K562 (cell line): ENCODE results near the gene ATE1. TPM values are rescaled to one million over a fixed set of nuclear protein-coding genes. Genes with fewer than 3 reads are reported as not detected.

Experiments
- MBD2 ChIP-seq: sonication (generic); IDR thresholded peaks from 2 replicates; pipeline ENCODE4 v1.6.1; 2016; ENCODE audit warnings: low read depth, borderline replicate concordance
- NFE2L1 ChIP-seq: fragments of 450-650 bp; IDR thresholded peaks from 2 replicates; pipeline ENCODE4 v1.6.1; 2016; ENCODE audit warnings: missing genetic modification characterization, low read depth, mild to moderate bottlenecking, missing compliant biosample characterization, moderate library complexity, borderline replicate concordance
- NFYB ChIP-seq: IDR thresholded peaks from 2 replicates; pipeline ENCODE4 v1.6.1; 2011; ENCODE audit warnings: mild to moderate bottlenecking, moderate library complexity; ENCODE audit not compliant: insufficient read length; ENCODE audit errors: extremely low read depth
- TRIM28 ChIP-seq: fragments of 450-650 bp; IDR thresholded peaks from 2 replicates; pipeline ENCODE4 v1.6.1; 2017
- ZBTB5 ChIP-seq: fragments of 450-650 bp; IDR thresholded peaks from 2 replicates; pipeline ENCODE4 v1.6.1; 2017; ENCODE audit warnings: antibody characterized with exemption
- polyA plus RNA-seq, 8 experiments: library from polyadenylated mRNA; depleted of rRNA in 4 of 8; stranded (reverse) in 5 of 8; unstranded in 3 of 8; fragments of >200 nt; fragmentation: Nextera tagmentation in 2 of 8; fragmentation: Illumina TruSeq in 1 of 8; extraction: Ambion mirVana in 2 of 8; extraction: Trizol in 1 of 8; gene quantifications; 2 replicates each; pipeline versions ENCODE4 v1.2.1 to v1.2.3, GENCODE V29; 2011 to 2014; ENCODE audit warnings: inconsistent platforms in 1 of 8, missing spikeins in 1 of 8
- total RNA-seq, 7 experiments: library from RNA; depleted of rRNA in 6 of 7; stranded (reverse); fragments of >200 nt in 6 of 7; fragmentation: Illumina TruSeq in 2 of 7; extraction: Trizol in 2 of 7; gene quantifications; 2 replicates each; pipeline versions ENCODE4 v1.2.1 to v1.2.3, GENCODE V29; 2011 to 2021; ENCODE audit warnings: low replicate concordance in 1 of 7
- TF ChIP-seq, protein P1 (sequence below), 2 experiments: fragments of 450-650 bp; conservative IDR thresholded peaks; 2 replicates each; pipeline ENCODE4 v1.6.1; 2017; ENCODE audit warnings: mild to moderate bottlenecking in 2 of 2, moderate library complexity in 2 of 2
- TF ChIP-seq, protein P2 (sequence below): fragments of 450-650 bp; IDR thresholded peaks from 2 replicates; pipeline ENCODE4 v1.6.1; 2016

ATE1 gene
- total and polyA plus RNA-seq, 9 of the 15 experiments (the other 6 are each of a cell fraction or from before 2014, with no cell fraction given): 3.0 to 14.2 (median 8.8) TPM

DNA sequence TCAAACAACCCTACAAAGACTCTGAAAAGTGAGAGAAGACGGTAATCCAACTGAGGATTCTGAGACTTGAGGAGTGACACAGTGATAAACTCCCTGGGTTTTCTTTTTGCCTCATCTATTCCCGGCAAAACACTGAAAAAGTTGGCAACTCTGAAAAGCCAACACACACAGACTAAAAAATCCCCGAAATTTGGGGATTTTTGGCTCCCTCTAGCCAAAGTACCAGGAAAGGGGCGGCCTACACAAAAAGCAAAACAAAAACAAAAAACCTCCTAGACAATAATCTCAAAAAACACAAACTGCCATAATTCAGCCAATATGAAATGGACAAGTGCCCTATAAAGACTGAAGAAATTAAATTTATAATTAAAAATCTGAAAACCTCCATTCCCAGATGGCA is 161.4 kb downstream of the ATE1 start (continued):
- TF ChIP-seq, protein P1, sequence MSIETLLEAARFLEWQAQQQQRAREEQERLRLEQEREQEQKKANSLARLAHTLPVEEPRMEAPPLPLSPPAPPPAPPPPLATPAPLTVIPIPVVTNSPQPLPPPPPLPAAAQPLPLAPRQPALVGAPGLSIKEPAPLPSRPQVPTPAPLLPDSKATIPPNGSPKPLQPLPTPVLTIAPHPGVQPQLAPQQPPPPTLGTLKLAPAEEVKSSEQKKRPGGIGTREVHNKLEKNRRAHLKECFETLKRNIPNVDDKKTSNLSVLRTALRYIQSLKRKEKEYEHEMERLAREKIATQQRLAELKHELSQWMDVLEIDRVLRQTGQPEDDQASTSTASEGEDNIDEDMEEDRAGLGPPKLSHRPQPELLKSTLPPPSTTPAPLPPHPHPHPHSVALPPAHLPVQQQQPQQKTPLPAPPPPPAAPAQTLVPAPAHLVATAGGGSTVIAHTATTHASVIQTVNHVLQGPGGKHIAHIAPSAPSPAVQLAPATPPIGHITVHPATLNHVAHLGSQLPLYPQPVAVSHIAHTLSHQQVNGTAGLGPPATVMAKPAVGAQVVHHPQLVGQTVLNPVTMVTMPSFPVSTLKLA (conservative IDR thresholded peaks at IDR 0.05): no peak
- TF ChIP-seq, protein P2, sequence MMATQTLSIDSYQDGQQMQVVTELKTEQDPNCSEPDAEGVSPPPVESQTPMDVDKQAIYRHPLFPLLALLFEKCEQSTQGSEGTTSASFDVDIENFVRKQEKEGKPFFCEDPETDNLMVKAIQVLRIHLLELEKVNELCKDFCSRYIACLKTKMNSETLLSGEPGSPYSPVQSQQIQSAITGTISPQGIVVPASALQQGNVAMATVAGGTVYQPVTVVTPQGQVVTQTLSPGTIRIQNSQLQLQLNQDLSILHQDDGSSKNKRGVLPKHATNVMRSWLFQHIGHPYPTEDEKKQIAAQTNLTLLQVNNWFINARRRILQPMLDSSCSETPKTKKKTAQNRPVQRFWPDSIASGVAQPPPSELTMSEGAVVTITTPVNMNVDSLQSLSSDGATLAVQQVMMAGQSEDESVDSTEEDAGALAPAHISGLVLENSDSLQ: no peak
- TF ChIP-seq ZBTB5 (no peak), MBD2 (no peak), NFYB (no peak), NFE2L1 (tag) (no peak), TRIM28 (no peak)
